PFSK-1 (cell line): Measurements from ENCODE around the gene CHST15.

ENCODE experiments used
- FOXP2 ChIP-seq: optimal IDR thresholded peaks from 2 replicates; pipeline ENCODE3; 2011; ENCODE audit warnings: borderline replicate concordance, control low read depth, inconsistent platforms; ENCODE audit not compliant: insufficient read depth; ENCODE audit errors: extremely low read length, extremely low read depth
- POLR2AphosphoS5 ChIP-seq: IDR thresholded peaks from 2 replicates; pipeline ENCODE4 v1.6.1; 2012; ENCODE audit warnings: low read depth, mild to moderate bottlenecking, control low read depth, low read length, moderate library complexity
- REST ChIP-seq, 2 experiments: IDR thresholded peaks; 2 replicates each; pipeline versions ENCODE4 v1.6.1 to v1.8.0; 2011 to 2012; ENCODE audit warnings: low read depth in 2 of 2, low read length in 2 of 2, control low read depth in 1 of 2, inconsistent platforms in 1 of 2, mild to moderate bottlenecking in 1 of 2, moderate library complexity in 1 of 2; ENCODE audit not compliant: insufficient read depth in 1 of 2
- SIN3A ChIP-seq: IDR thresholded peaks from 2 replicates; pipeline ENCODE4 v1.6.1; 2012; ENCODE audit warnings: mild to moderate bottlenecking, low read length, moderate library complexity, borderline replicate concordance; ENCODE audit not compliant: insufficient read depth
- TAF1 ChIP-seq: IDR thresholded peaks from 2 replicates; pipeline ENCODE4 v1.6.1; 2012; ENCODE audit warnings: low read length, control low read depth, borderline replicate concordance; ENCODE audit not compliant: insufficient read depth

CHST15 gene

GRCh38 chr10:123970207-123970926 lies 123.0 kb downstream of the CHST15 start:
- TF ChIP-seq FOXP2 = no peak

GRCh38 chr10:123967626-123968243 lies 125.7 kb downstream of the CHST15 start:
- TF ChIP-seq SIN3A = no peak
- no peak for TF ChIP-seq FOXP2
- TF ChIP-seq TAF1 = no peak
- TF ChIP-seq POLR2AphosphoS5 = no peak
- no peak for TF ChIP-seq REST (IDR thresholded peaks at IDR 0.05; ENCODE audit: insufficient read depth in 1 of 2, low read depth in 2 of 2, low read length in 2 of 2)

GRCh38 chr10:123966896-123967231 lies 126.5 kb downstream of the CHST15 start:
- no peak for TF ChIP-seq POLR2AphosphoS5
- no peak for TF ChIP-seq FOXP2
- TF ChIP-seq REST (IDR thresholded peaks at IDR 0.05; ENCODE audit: insufficient read depth in 1 of 2, low read depth in 2 of 2, low read length in 2 of 2) = no peak
- TF ChIP-seq SIN3A = no peak
- no peak for TF ChIP-seq TAF1

- TF ChIP-seq FOXP2 (no peak), SIN3A (no peak), TAF1 (no peak)
Measured at GRCh38 chr10:123965973-123966895, 127.2 kb downstream of the CHST15 start.

- TF ChIP-seq REST (IDR thresholded peaks at IDR 0.05; ENCODE audit: insufficient read depth in 1 of 2, low read depth in 2 of 2, low read length in 2 of 2) (no peak), POLR2AphosphoS5 (no peak), SIN3A (no peak), FOXP2 (no peak), TAF1 (no peak)
Measured at GRCh38 chr10:123964953-123965352, 128.4 kb downstream of the CHST15 start.

- no peak for TF ChIP-seq POLR2AphosphoS5
- TF ChIP-seq TAF1 = no peak
- TF ChIP-seq REST (IDR thresholded peaks at IDR 0.05; ENCODE audit: insufficient read depth in 1 of 2, low read depth in 2 of 2, low read length in 2 of 2) = no peak
Measured at GRCh38 chr10:123962756-123963530, 130.5 kb downstream of the CHST15 start.
